GM19452 (cell line): ENCODE measurements around the gene C4orf33.
"Not testable (repeated sequence)": the region's sequence is repeated elsewhere in the genome, so short reads cannot be mapped to it uniquely, and the experiment has no call there.

Source experiments
- ATAC-seq: cut with Tn5 transposase; IDR thresholded peaks from one replicate; pipeline ENCODE4 v1.9.1; 2021; ENCODE audit not compliant: unreplicated experiment

Gene C4orf33

GRCh38 chr4:129126614-129127013 is 30.7 kb downstream of the C4orf33 start:
- not testable (repeated sequence) for ATAC-seq

GRCh38 chr4:129129143-129129542 is 33.2 kb downstream of the C4orf33 start:
- ATAC-seq = no peak

DNA sequence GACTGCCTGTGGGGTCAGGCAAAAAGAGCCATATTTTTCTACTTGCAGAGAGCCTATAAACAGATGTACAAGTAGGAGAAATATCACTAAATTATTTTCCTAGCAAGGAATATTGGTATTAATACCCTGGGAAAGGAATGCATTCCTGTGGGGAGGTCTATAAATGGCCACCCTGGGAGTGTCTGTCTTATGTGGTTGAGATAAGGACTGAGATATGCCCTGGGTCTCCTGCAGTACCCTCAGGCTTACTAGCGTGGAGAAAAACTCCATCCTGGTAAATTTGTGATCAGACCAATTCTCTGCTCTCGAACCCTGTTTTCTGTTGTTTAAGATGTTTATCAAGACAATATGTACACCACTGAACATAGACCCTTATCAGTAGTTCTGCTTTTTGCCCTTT is 35.4 kb downstream of the C4orf33 start:
- no peak for ATAC-seq

- ATAC-seq = no peak
Observed at GRCh38 chr4:129136433-129136832, 40.5 kb downstream of the C4orf33 start.

DNA sequence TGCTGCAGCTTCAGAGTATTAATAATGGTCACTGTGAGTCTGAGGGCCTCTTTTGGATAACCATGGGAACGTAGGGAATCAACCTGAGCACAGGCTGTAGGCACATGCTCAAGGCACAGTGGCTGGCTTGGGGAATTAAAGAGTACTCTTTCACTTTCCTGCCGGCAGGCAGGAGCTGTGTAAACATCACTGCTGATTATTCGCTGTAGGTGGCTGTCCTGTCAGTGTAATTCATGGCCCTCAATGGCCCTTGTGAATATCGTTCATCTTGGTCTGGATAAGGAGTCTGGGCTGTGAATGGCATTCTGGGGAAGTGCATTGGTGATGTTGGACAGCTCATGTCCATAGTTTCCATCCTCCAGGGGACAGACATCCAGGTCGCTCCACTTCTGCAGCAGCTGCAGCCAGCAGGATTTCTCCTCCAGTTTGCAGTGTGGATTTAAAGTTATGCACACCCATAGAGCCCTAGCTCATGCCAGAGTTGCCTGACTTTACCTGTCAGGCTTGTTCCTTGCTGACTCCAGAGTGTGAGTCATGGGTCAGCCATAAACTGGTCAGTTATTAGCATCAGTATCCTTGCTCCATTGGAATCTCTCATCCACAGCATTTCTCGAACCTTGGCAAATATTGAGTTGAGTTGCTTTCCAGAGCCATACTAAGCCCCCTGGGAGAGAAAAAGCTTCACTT is 43.0 kb downstream of the C4orf33 start:
- ATAC-seq = no peak

- no peak for ATAC-seq
Observed at GRCh38 chr4:129140521-129140920, 44.6 kb downstream of the C4orf33 start.

DNA sequence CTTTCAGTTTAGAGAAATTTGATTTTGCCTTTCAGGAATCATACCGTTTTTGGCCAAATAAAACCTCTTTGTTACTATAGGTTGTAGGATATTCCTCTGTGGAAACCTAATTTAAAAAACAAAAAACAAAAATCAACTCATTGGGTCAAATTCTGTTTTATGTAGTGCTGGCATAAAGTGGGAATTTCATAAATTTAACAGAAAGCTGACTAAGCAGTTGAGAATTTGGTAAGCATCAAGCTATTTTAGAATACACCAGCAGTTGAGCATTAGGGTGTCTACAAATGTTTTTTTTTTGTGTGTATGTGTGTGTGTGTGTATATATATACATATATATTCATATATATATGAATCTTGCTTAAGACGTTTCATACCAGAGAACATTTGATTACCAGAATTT is 47.4 kb downstream of the C4orf33 start:
- no peak for ATAC-seq

DNA sequence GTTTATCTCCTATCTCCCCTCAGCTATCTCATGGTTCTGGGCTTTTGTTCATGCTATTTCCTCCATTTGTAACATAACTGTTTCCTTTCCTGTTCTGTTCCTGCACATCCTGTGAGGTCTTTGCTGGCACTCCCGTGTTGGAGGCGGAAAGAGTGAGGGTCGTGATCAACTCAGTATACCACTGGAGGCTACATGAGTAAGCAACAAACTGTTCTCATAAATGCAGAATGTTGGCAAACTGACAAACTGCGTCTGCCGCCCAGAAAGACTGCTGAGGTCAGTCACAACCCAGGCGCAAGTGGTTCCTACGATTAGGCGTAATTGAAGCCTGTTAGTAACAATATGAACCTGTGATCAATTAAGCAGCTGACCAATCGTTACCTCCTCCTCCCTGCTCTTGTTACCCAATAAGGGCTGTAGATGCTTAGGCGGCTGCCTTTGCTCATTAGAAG is 48.8 kb downstream of the C4orf33 start:
- no peak for ATAC-seq

DNA sequence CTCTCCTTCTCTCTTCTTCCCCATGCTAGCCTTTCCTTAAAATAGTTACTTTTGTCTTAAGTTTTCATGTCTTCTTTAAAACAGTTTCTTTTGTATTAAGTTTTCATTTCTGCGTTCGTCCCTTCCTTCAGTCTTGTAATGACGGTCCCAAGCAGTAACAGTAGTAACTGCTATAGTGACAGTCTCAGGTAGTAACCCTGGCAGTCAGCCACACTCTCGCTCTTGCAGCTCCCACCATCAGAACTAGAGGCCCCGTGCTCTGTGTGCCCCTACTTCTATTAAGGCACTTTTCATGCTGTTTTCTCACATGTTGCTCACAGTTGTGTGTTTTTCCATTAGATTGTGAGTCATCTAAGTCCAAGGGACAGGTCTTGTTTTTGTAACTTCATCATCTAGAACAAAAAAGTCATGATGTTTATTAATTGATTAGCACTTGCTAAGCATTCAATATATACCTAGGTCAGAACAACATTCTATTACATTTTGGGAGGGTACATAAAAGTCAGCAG is 49.3 kb downstream of the C4orf33 start:
- ATAC-seq = no peak

DNA sequence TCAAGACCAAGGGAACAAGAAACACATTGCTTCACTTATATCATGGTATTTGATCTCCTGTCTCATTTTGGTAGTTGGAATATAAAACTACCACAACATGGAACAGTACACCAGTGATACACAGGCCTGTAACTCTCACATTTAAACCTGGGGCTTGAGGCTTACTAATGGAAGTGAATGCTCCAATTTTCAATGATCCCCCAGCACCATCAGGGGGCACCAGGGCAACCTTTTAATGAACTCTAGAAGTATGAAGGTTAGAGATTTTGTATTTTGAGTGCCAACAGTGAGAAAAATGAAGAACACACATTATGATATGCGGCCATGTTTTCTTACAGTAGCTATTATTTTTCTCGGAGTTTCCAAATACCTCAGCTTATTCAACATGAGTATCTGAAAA is 50.7 kb downstream of the C4orf33 start:
- no peak for ATAC-seq

GRCh38 chr4:129148892-129149291 is 52.9 kb downstream of the C4orf33 start:
- ATAC-seq = no peak

- no peak for ATAC-seq
Observed at GRCh38 chr4:129149906-129150305, 54.0 kb downstream of the C4orf33 start.

DNA sequence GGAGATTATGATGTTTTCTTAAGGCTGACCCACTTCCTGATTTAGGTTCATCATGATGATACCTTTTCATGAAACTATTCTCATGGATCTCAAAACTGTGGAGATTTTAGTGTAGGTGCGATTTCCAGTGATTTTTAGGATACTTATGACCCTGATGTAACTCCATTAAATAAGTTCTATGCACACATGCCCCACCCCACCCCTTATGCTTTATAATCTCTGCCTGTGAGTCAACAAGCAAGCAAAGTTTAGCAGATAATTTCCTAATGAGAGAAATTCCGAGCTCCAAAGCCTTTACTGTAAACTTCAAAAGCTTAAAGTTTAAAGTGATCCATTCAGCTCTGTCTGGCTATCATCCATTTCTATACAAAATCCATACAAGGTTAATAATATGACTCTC is 56.4 kb downstream of the C4orf33 start:
- ATAC-seq = no peak

- no peak for ATAC-seq
Observed at GRCh38 chr4:129153700-129154099, 57.7 kb downstream of the C4orf33 start.

GRCh38 chr4:129162450-129162849 is 66.5 kb downstream of the C4orf33 start:
- ATAC-seq = no peak

DNA sequence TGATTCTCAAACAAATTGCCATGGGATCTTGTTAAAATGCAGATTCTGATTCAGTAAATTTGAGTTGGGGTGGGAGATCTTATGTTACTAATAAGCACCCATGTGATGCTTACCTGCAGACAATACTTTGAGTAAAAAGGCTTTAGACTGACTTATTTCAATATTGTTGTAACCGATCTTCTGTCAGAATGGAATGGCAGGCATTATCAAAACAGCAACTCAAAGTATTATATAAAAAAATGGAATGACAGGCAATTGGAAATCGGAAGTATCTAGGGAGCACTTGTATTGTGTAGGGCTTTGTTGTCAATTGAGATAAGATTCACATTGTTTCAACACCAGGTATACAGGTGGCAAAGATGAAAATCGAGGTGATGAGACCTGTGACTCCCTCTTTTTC is 67.5 kb downstream of the C4orf33 start:
- no peak for ATAC-seq

DNA sequence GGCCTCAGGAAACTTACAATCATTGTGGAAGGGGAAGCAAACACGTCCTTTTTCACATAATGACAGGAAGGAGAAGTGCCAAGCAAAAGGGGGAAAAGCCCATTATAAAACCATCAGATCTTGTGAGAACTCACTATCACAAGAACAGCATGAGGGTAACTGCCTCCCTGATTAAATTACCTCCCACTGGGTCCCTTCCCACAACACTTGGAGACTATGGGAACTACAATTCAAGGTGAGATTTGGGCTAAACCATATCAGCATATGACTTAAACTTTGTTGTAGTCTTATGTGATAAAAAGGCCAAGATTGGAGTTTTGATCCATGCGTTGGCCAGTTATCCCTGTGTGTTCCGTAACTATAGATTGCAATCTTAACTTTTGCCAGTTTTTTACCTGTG is 68.3 kb downstream of the C4orf33 start:
- no peak for ATAC-seq
